SU-DHL-6 (cell line): ENCODE results near the gene TUBB3.

ENCODE experiments used
- H2AFZ ChIP-seq: fragments of 200-600 bp; sonication (generic); 2 replicates; pipeline ENCODE4 v1.6.1; 2014; ENCODE audit warnings: low read depth, mild to moderate bottlenecking, moderate library complexity, mixed read lengths, antibody characterized with exemption, low read length; ENCODE audit not compliant: severe bottlenecking
- H3F3A ChIP-seq: fragments of 200-600 bp; shearing (Covaris generic); 2 replicates; pipeline ENCODE4 v1.6.0; 2016; ENCODE audit warnings: antibody characterized with exemption, mild to moderate bottlenecking; ENCODE audit not compliant: insufficient read depth
- H3K27ac ChIP-seq: fragments of 200-600 bp; sonication (generic); 2 replicates; pipeline ENCODE4 v1.5.1; 2016; ENCODE audit warnings: low read depth, mild to moderate bottlenecking, low read length, moderate library complexity, mixed read lengths
- H3K27me3 ChIP-seq: fragments of 200-600 bp; sonication (generic), shearing (Covaris generic); 2 replicates; pipeline ENCODE4 v1.6.0; 2014; ENCODE audit warnings: mild to moderate bottlenecking, low read length
- H3K36me3 ChIP-seq: fragments of 200-600 bp; sonication (generic); 2 replicates; pipeline ENCODE4 v1.6.1; 2014; ENCODE audit warnings: mild to moderate bottlenecking, low read length, mixed read lengths
- H3K4me2 ChIP-seq: fragments of 300-600, 200-600 bp; shearing (Covaris generic), sonication (generic); 2 replicates; pipeline ENCODE4 v1.6.0; 2014; ENCODE audit warnings: low read length, low read depth, mild to moderate bottlenecking; ENCODE audit not compliant: poor library complexity, severe bottlenecking
- H3K4me3 ChIP-seq: fragments of 200-600 bp; sonication (generic); 2 replicates; pipeline ENCODE4 v1.5.1; 2014; ENCODE audit warnings: antibody characterized with exemption, low read length, mild to moderate bottlenecking, mixed read lengths; ENCODE audit not compliant: insufficient read depth, poor library complexity, severe bottlenecking
- H3K79me2 ChIP-seq: fragments of 200-600 bp; sonication (generic); 2 replicates; pipeline ENCODE4 v1.6.1; 2014; ENCODE audit warnings: mild to moderate bottlenecking, low read length, moderate library complexity; ENCODE audit not compliant: insufficient read depth
- H3K9ac ChIP-seq: fragments of 200-600 bp; sonication (generic); 2 replicates; pipeline ENCODE4 v1.7.0; 2014; ENCODE audit warnings: mild to moderate bottlenecking, low read length
- H3K9me2 ChIP-seq: fragments of 200-600 bp; sonication (generic); replicated peaks from 2 replicates; pipeline ENCODE4 v1.6.1; 2014; ENCODE audit warnings: low read length; ENCODE audit not compliant: insufficient read depth
- H3K9me3 ChIP-seq: fragments of 200-600 bp; sonication (generic); 2 replicates; pipeline ENCODE4 v1.6.1; 2014; ENCODE audit warnings: low read length, mixed read lengths; ENCODE audit not compliant: insufficient read depth
- H4K20me1 ChIP-seq: fragments of 200-600 bp; sonication (generic); 2 replicates; pipeline ENCODE4 v1.6.1; 2014; ENCODE audit warnings: low read depth, mild to moderate bottlenecking, antibody characterized with exemption, low read length, moderate library complexity, mixed read lengths
- CTCF ChIP-seq: fragments of 200-600 bp; sonication (generic); IDR thresholded peaks from one replicate; pipeline ENCODE4 v1.5.1; 2017; ENCODE audit warnings: antibody characterized with exemption, mild to moderate bottlenecking, low read length, moderate library complexity; ENCODE audit not compliant: insufficient read depth, poor library complexity, severe bottlenecking
- EZH2phosphoT487 ChIP-seq: fragments of 200-600 bp; sonication (generic), shearing (Covaris generic); conservative IDR thresholded peaks from 2 replicates; pipeline ENCODE4 v1.6.1; 2018; ENCODE audit warnings: mild to moderate bottlenecking, antibody characterized with exemption, low read length, moderate library complexity, mixed read lengths

TUBB3 gene

GRCh38 chr16:89893642-89894548 lies 29.2 kb upstream of the TUBB3 start:
- Histone ChIP-seq H3K9me2 (no peaks in the 10 kb centered on the region), H3K4me3 (no peak overlapping the region), H3K4me2 (no peak overlapping the region), H3K9me3 (no peaks in the 10 kb centered on the region), H4K20me1 (no peaks in the 10 kb centered on the region), H3K79me2 (0 out of 2 replicates have a peak, but pooled peaks cover 3% of the 10 kb centered on the region), H3K36me3 (no peaks in the 10 kb centered on the region), H2AFZ (no peak overlapping the region), H3K27me3 (no peaks in the 10 kb centered on the region), H3K9ac (no peak overlapping the region), H3K27ac (no peak overlapping the region), H3F3A (no peaks in the 10 kb centered on the region)
- TF ChIP-seq EZH2phosphoT487: no peak
- TF ChIP-seq CTCF: no peak

DNA sequence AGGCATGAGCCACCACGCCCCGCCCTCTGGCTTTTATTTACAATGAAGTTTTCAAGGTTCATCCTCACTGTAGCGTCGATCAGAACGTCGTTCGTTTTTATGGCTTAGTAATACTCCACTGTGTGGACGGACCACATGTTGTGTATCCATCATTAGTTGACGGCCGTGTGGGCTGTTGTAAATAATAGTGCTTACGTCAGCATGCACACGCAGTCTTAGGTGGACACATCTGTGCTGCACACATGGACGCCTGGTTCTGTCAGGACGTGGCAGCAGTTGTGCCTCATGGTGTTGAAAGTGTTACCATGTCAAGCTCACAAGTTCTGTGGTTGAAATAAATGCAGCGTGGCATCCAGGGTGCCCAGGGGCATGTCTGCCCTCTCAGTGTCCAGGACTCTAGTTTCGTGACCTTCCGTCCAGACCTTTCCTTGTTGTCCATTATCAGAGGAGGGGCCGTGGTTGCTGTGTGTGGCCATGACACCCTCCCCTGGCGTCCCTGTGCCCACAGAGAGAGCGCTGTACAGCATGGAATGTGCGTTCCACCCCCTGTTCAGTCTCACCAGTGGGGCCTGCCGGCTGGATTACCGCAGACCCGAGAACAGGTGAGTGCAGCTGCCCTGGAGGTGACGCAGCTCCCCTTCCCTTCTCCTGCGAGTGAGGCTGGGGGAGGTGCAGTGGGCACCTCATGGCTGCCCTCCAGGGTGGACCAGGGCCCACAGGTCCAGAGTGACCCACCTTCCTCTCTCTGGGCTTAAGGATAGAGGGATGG lies 27.5 kb upstream of the TUBB3 start:
- Histone ChIP-seq H3K9me2 (no peaks in the 10 kb centered on the region), H3K36me3 (peaks cover 3% of the 10 kb centered on the region; the same call in 1 of the 2 replicates), H3K4me3 (no peak overlapping the region), H3K9ac (no peak overlapping the region), H3K9me3 (no peaks in the 10 kb centered on the region), H3K4me2 (no peak overlapping the region), H3F3A (no peaks in the 10 kb centered on the region), H2AFZ (no peak overlapping the region), H3K27ac (no peak overlapping the region), H4K20me1 (no peaks in the 10 kb centered on the region), H3K79me2 (0 out of 2 replicates have a peak, but pooled peaks cover 3% of the 10 kb centered on the region), H3K27me3 (no peaks in the 10 kb centered on the region)
- TF ChIP-seq CTCF (no peak), EZH2phosphoT487 (no peak)

DNA sequence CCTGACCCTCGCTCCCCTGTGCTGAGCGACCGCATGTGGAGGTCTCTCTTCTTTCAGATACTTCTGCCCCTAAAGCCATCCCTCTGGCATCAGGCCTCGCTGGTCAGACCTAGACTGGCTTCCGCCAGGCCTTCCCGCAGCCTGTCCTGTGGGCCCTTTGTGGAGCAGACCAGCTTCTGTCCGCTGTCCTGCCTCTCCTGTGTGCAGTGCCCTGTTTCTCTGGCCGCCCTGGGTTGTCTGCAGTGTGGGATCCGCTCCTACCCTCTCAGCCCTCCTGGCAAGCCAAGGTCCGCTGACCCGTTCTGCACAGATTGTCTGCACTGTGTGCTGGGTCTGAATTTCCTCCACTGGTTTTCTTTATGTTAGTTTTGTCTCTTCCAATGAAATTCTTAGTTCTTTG lies 25.9 kb upstream of the TUBB3 start:
- no peaks in the 10 kb centered on the region for H3F3A ChIP-seq
- no peak overlapping the region for H3K4me2 ChIP-seq
- H3K36me3 ChIP-seq: peaks cover 3% of the 10 kb centered on the region; the same call in 1 of the 2 replicates
- TF ChIP-seq EZH2phosphoT487 (no peak), CTCF (no peak)
- no peaks in the 10 kb centered on the region for H3K9me3 ChIP-seq
- H4K20me1 ChIP-seq: no peaks in the 10 kb centered on the region
- no peak overlapping the region for H2AFZ ChIP-seq
- no peak overlapping the region for H3K4me3 ChIP-seq
- 0 out of 2 replicates have a peak, but pooled peaks cover 3% of the 10 kb centered on the region for H3K79me2 ChIP-seq
- H3K27me3 ChIP-seq: no peaks in the 10 kb centered on the region
- no peak overlapping the region for H3K9ac ChIP-seq
- H3K27ac ChIP-seq: no peak overlapping the region
- no peaks in the 10 kb centered on the region for H3K9me2 ChIP-seq
